Uterus (tissue), 4 donors: Measurements from ENCODE around the gene TMEM131L. TPM values are rescaled to one million over a fixed set of nuclear protein-coding genes. Genes with fewer than 3 reads are reported as not detected.
"Not testable (repeated sequence)": the region's sequence is repeated elsewhere in the genome, so short reads cannot be mapped to it uniquely, and the experiment has no call there.

ENCODE experiments used
- DNase-seq, 2 donors: peaks; one replicate each; pipeline ENCODE4 v3.0.0-alpha.2; 2019 to 2020
- H3K27ac ChIP-seq, 2 donors: fragments of 200-600 bp; sonication (generic); 1 replicate in 1 of 2; 2 replicates in 1 of 2; pipeline ENCODE4 v1.5.1; 2016 to 2018
- H3K27me3 ChIP-seq, 2 donors: fragments of 200-600 bp; sonication (generic); one replicate each; pipeline ENCODE4 v1.5.1; 2018 to 2019; ENCODE audit warnings: control low read depth in 1 of 2
- H3K36me3 ChIP-seq, 2 donors: fragments of 200-600 bp; sonication (generic); one replicate each; pipeline ENCODE4 v1.5.1; 2019; ENCODE audit warnings: control low read depth in 1 of 2
- H3K4me1 ChIP-seq, 2 donors: fragments of 200-600 bp; sonication (generic); one replicate each; pipeline ENCODE4 v1.5.1; 2018 to 2019; ENCODE audit warnings: control low read depth in 1 of 2
- H3K4me3 ChIP-seq, 2 donors: fragments of 200-600 bp; sonication (generic); 1 replicate in 1 of 2; 2 replicates in 1 of 2; pipeline ENCODE4 v1.5.1; 2018 to 2019; ENCODE audit warnings: mild to moderate bottlenecking in 1 of 2
- H3K9me3 ChIP-seq, 2 donors: fragments of 200-600 bp; sonication (generic); one replicate each; pipeline ENCODE4 v1.5.1; 2019; ENCODE audit warnings: control low read depth in 1 of 2
- POLR2A ChIP-seq, 2 donors: fragments of 450-650 bp; IDR thresholded peaks; one replicate each; pipeline ENCODE4 v1.6.1; 2016; ENCODE audit warnings: antibody characterized with exemption in 2 of 2, mild to moderate bottlenecking in 1 of 2, moderate library complexity in 1 of 2
- intact Hi-C: fragments of 100-400 bp; cut with DNase I; formaldehyde crosslinking; loops from one replicate; pipeline ENCODE4 v1.15.1; 2023; ENCODE audit warnings: low total_unique reads
- total RNA-seq, 4 donors: library from RNA; depleted of rRNA in 3 of 4; stranded (reverse); fragments of >200 nt in 3 of 4; gene quantifications; one replicate each; pipeline versions ENCODE4 v1.1.0 to v1.2.4, GENCODE V29; 2014 to 2023
- TF ChIP-seq, protein P1 (sequence below), 4 experiments: fragments of 200-600 bp in 2 of 4; fragments of 450-650 bp in 2 of 4; sonication (generic) in 2 of 4; IDR thresholded peaks; one replicate each; pipeline ENCODE4 v1.5.1; 2016 to 2019; ENCODE audit warnings: antibody characterized with exemption in 4 of 4, mild to moderate bottlenecking in 2 of 4, moderate library complexity in 1 of 4
- donor health status: DM: yes; HTN: yes; CAD: no.

The TMEM131L gene
- total RNA-seq, 4 donors from 2014 or later: 2.4 to 49.6 (median 18.0) TPM

DNA sequence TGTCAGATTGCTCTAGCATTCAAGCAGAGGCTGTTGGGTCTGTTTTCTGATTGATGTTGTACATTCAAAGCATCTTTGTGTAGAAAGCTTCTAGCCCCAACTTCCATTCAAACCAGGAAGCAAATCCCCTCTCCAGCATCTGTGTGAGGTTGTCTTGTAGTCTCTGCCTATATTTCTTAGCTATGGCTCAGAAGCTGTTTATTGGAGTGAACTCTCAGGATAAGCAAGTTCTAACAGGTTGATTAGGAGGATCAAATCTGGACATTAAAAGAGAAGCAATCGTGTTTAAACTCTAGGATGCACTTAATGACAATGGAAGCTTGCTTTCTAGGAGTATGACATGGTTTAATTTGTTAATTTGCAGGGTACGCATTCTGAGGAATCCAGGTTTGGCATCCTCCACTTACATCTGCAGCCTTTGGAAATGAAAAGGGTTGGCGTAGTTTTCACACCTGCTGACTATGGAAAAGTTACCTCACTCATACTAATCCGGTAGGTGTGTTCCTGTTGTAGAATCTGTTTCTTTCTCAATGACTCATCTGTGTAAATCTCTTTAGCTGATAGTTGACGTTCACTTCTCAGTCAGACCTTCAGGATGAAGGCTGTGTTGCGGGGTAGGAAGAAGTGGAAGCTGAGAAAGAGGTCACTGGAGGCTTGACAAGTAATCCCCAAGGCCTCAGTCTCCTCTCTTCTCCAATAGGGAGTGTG is 129.9 kb downstream of the TMEM131L start:
- no peaks in the 10 kb centered on the region for H3K36me3 ChIP-seq
- intact Hi-C loops: no loop called here
- TF ChIP-seq, protein P1, sequence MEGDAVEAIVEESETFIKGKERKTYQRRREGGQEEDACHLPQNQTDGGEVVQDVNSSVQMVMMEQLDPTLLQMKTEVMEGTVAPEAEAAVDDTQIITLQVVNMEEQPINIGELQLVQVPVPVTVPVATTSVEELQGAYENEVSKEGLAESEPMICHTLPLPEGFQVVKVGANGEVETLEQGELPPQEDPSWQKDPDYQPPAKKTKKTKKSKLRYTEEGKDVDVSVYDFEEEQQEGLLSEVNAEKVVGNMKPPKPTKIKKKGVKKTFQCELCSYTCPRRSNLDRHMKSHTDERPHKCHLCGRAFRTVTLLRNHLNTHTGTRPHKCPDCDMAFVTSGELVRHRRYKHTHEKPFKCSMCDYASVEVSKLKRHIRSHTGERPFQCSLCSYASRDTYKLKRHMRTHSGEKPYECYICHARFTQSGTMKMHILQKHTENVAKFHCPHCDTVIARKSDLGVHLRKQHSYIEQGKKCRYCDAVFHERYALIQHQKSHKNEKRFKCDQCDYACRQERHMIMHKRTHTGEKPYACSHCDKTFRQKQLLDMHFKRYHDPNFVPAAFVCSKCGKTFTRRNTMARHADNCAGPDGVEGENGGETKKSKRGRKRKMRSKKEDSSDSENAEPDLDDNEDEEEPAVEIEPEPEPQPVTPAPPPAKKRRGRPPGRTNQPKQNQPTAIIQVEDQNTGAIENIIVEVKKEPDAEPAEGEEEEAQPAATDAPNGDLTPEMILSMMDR (IDR thresholded peaks at IDR 0.05): no peak
- TF ChIP-seq POLR2A (IDR thresholded peaks at IDR 0.05): no peak

DNA sequence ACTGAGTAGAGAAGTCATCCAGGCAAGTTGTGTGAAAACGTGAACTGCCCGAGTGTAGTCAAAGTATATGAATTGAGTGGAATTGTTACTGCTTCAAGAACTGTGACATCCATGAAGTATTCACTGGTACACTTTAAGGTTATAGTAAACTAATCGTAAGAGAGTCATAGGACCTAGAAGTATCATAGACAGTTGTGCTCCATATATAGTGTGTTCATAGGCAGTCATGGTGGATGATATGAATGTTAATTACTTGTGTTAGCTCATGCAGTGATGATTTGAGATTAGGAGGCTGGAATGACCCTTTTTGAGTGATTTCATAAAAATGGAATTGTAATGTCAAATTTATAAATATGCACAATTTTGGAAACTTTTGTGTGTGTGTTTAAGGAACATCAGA is 136.6 kb downstream of the TMEM131L start:
- Histone ChIP-seq H3K36me3 (no peaks in the 10 kb centered on the region), H3K4me1 (no peaks in the 10 kb centered on the region), H3K9me3 (no peaks in the 10 kb centered on the region), H3K4me3 (no peak overlapping the region), H3K27ac (no peak overlapping the region), H3K27me3 (no peaks in the 10 kb centered on the region)
- no peak for DNase-seq
- TF ChIP-seq, protein P1 (IDR thresholded peaks at IDR 0.05): no peak
- no peak for TF ChIP-seq POLR2A (IDR thresholded peaks at IDR 0.05)
- intact Hi-C loops: no loop called here

More for the DNA sequence above, 129.9 kb downstream of the TMEM131L start:
- DNase-seq: no peak
- Histone ChIP-seq H3K4me1 (peaks cover 0 to 4% of the 10 kb centered on the region in 2 donors), H3K27me3 (no peaks in the 10 kb centered on the region), H3K27ac (no peak overlapping the region), H3K9me3 (no peaks in the 10 kb centered on the region), H3K4me3 (no peak overlapping the region)

DNA sequence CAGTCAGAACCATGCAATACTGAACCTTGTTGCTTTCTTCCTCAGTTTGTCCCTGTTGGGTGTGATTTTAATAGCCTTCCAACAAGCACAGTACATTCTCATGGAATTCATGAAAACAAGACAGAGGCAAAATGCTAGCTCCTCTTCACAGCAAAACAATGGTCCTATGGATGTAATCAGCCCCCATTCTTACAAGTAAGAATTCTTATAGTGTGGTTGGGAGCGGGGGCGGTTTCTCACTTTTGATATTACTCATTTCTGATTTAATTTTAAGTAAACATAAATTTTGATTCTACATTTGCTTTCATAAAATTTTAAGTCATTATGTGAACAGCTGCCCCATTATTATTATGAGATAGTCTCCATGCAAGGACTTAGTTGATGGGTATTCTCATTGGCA is 137.1 kb downstream of the TMEM131L start:
- H3K4me3 ChIP-seq: no peak overlapping the region
- no peaks in the 10 kb centered on the region for H3K27me3 ChIP-seq
- DNase-seq: no peak
- H3K4me1 ChIP-seq: no peaks in the 10 kb centered on the region
- H3K36me3 ChIP-seq: no peaks in the 10 kb centered on the region
- no peak overlapping the region for H3K27ac ChIP-seq
- no peak for TF ChIP-seq POLR2A (IDR thresholded peaks at IDR 0.05)
- intact Hi-C loops: no loop called here
- no peaks in the 10 kb centered on the region for H3K9me3 ChIP-seq

DNA sequence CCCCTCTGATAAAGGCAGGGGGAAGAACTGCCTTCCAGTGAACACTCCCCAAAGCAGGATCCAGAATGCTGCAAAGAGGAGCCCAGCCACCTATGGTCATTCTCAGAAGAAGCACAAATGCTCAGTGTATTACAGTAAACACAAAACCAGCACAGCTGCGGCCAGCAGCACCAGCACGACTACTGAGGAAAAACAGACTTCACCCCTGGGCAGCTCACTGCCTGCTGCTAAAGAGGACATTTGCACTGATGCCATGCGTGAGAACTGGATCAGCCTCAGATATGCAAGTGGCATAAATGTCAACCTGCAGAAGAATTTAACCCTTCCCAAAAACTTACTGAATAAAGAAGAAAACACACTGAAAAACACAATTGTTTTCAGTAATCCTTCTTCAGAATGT is 137.7 kb downstream of the TMEM131L start:
- Histone ChIP-seq H3K27ac (no peak overlapping the region), H3K4me3 (no peak overlapping the region), H3K4me1 (no peaks in the 10 kb centered on the region), H3K9me3 (no peaks in the 10 kb centered on the region), H3K27me3 (no peaks in the 10 kb centered on the region), H3K36me3 (no peaks in the 10 kb centered on the region)
- intact Hi-C loops: no loop called here
- TF ChIP-seq, protein P1 (IDR thresholded peaks at IDR 0.05): no peak
- no peak for TF ChIP-seq POLR2A (IDR thresholded peaks at IDR 0.05)
- no peak for DNase-seq

DNA sequence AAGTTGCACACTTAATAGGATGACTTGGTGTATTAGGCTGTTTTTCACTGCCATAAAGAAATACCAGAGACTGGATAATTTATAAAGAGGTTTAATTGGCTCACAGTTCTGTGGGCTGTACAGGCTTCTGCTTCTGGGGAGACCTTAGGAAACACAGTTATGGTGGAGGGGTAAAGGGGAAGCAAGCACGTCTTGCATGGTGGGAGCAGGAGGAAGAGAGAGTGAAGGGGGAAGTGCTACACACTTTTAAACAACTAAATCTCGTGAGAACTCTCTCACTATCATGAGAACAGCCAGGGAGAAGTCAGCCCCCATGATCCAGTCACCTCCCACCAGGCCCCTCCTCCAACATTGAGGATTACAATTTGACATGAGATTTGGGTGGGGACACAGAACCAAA is 142.9 kb downstream of the TMEM131L start:
- intact Hi-C loops, DNase-seq, H3K36me3 ChIP-seq: not testable (repeated sequence)

DNA sequence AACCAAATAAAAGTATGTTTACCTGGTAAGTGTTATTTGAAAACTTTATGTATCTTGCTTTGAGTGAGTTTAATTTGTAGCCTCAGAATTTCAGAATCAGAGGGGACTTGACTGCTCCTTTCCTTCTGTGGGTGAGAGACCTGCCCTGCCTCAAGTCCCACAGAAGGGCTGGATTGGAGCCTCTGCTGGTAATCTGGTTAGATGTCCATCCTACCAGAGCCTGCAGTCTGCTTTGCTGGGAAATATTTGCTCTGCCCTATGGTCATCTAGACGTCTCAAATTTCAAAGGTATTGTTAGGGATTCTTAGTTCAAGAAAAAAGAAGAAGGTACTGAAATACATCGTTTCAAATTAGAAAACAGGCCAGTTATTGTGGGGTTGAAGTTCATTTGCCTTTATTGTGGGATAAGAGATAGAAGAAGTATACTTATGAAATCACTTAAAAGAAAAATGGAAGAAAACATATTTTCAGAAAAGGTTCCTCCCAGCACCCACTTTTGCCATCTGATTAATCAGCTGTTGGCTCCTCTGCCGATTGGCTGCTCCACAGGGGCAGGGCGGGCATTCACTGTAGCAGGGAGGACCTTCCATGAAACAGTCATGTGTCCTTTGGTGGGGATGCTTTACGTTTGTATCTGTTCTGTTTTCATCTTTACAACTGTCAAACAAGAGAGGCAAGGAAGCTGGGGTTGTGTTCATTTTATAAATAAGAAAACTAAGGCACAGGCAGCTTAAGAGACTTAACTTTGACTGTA is 144.6 kb downstream of the TMEM131L start:
- Histone ChIP-seq H3K36me3 (no peaks in the 10 kb centered on the region), H3K27me3 (no peaks in the 10 kb centered on the region), H3K4me3 (no peak overlapping the region), H3K9me3 (no peaks in the 10 kb centered on the region), H3K27ac (no peak overlapping the region), H3K4me1 (no peaks in the 10 kb centered on the region)
- no peak for DNase-seq
- intact Hi-C loops: no loop called here
- TF ChIP-seq, protein P1 (IDR thresholded peaks at IDR 0.05): no peak
- no peak for TF ChIP-seq POLR2A (IDR thresholded peaks at IDR 0.05)

More for the DNA sequence above, 142.9 kb downstream of the TMEM131L start:
- not testable (repeated sequence) for H3K4me3 ChIP-seq, H3K27ac ChIP-seq, H3K4me1 ChIP-seq, H3K27me3 ChIP-seq, H3K9me3 ChIP-seq
